B cell (primary cell): ENCODE results near the gene TTC28. TPM values are rescaled to one million over a fixed set of nuclear protein-coding genes. Genes with fewer than 3 reads are reported as not detected.
"Not testable (repeated sequence)": the region's sequence is repeated elsewhere in the genome, so short reads cannot be mapped to it uniquely, and the experiment has no call there.

ENCODE experiments used
- ATAC-seq: fragments of 200-7000 bp; cut with Tn5 transposase; one replicate; pipeline ENCODE4 v1.10.0; 2021; ENCODE audit warnings: low read depth, mild to moderate bottlenecking, moderate number of reproducible peaks, moderate library complexity
- CTCF ChIA-PET: fragments of 350-600 bp; sonication (Branson Sonifier 250); formaldehyde crosslinking; loops from one replicate; lab custom pipeline; 2021; ENCODE audit warnings: antibody characterized with exemption, inconsistent platforms; lab: Charles Lee
- POLR2A ChIA-PET: fragments of 350-600 bp; sonication (Branson Sonifier 250); formaldehyde crosslinking; loops from one replicate; lab custom pipeline; 2021; ENCODE audit warnings: antibody characterized with exemption; lab: Charles Lee
- DNase-seq: peaks from one replicate; pipeline ENCODE4 v3.0.0; 2013
- H2AFZ ChIP-seq: 2 replicates; pipeline ENCODE4 v1.6.1; 2012; ENCODE audit warnings: mild to moderate bottlenecking, low read depth, low read length; ENCODE audit not compliant: insufficient read depth, poor library complexity, severe bottlenecking
- H3K27ac ChIP-seq, 2 donors: 1 replicate in 1 of 2; 2 replicates in 1 of 2; pipeline ENCODE4 v1.5.1; 2012 to 2013; ENCODE audit warnings: low read length in 2 of 2, mild to moderate bottlenecking in 2 of 2, moderate library complexity in 1 of 2
- H3K27me3 ChIP-seq, 4 experiments: fragments of 200-600 bp in 1 of 4; sonication (generic) in 1 of 4; replicated peaks in 1 of 4; 1 replicate in 2 of 4; 2 replicates in 2 of 4; pipeline versions ENCODE4 v1.6.1 to v1.7.0; 2013 to 2016; ENCODE audit warnings: low read length in 3 of 4, mild to moderate bottlenecking in 2 of 4, mixed read lengths in 1 of 4, moderate library complexity in 1 of 4; ENCODE audit not compliant: insufficient read depth in 4 of 4, control insufficient read depth in 3 of 4; ENCODE audit errors: control extremely low read depth in 1 of 4
- H3K36me3 ChIP-seq, 2 experiments: replicated peaks in 1 of 2; 1 replicate in 1 of 2; 2 replicates in 1 of 2; pipeline versions ENCODE4 v1.6.1 to v1.7.1; 2013; ENCODE audit warnings: low read length in 1 of 2; ENCODE audit not compliant: insufficient read depth in 2 of 2, control insufficient read depth in 1 of 2; ENCODE audit errors: control extremely low read depth in 1 of 2, extremely low read depth in 1 of 2
- H3K4me1 ChIP-seq, 2 donors: fragments of 200-600 bp in 1 of 2; sonication (generic) in 1 of 2; 1 replicate in 1 of 2; 2 replicates in 1 of 2; pipeline versions ENCODE4 v1.5.1 to v1.6.1; 2013 to 2017; ENCODE audit warnings: low read length in 2 of 2; ENCODE audit not compliant: control insufficient read depth in 2 of 2, insufficient read depth in 2 of 2
- H3K4me2 ChIP-seq: replicated peaks from 2 replicates; pipeline ENCODE3; 2012; ENCODE audit warnings: mild to moderate bottlenecking, low read depth, low read length; ENCODE audit not compliant: poor library complexity, severe bottlenecking
- H3K4me3 ChIP-seq, 5 experiments: fragments of 200-600 bp in 1 of 5; sonication (generic) in 1 of 5; 1 replicate in 3 of 5; 2 replicates in 2 of 5; pipeline versions ENCODE4 v1.5.1 to v1.7.0; 2011 to 2016; ENCODE audit warnings: low read length in 4 of 5, mild to moderate bottlenecking in 4 of 5, low read depth in 2 of 5, control low read depth in 1 of 5, moderate library complexity in 1 of 5; ENCODE audit not compliant: insufficient read depth in 1 of 5; ENCODE audit errors: control extremely low read depth in 1 of 5, extremely low read depth in 1 of 5
- H3K79me2 ChIP-seq: fragments of 200-600 bp; sonication (generic); one replicate; pipeline ENCODE4 v1.6.0; 2016; ENCODE audit warnings: low read length; ENCODE audit not compliant: control insufficient read depth, insufficient read depth
- H3K9ac ChIP-seq: fragments of 200-600 bp; sonication (generic); 2 replicates; pipeline ENCODE4 v1.6.1; 2017; ENCODE audit warnings: mild to moderate bottlenecking, low read length, moderate library complexity
- H3K9me3 ChIP-seq, 3 donors: one replicate each; pipeline versions ENCODE4 v1.6.1 to v1.7.1; 2013; ENCODE audit warnings: low read length in 2 of 3; ENCODE audit not compliant: control insufficient read depth in 2 of 3, insufficient read depth in 1 of 3; ENCODE audit errors: control extremely low read depth in 1 of 3
- H4K20me1 ChIP-seq: 2 replicates; pipeline ENCODE4 v1.6.0; 2012; ENCODE audit warnings: mild to moderate bottlenecking, low read length; ENCODE audit not compliant: insufficient read depth, control insufficient read depth, poor library complexity, severe bottlenecking
- H3K27ac Mint-ChIP-seq: one replicate; pipeline ENCODE4 v1.8.0; 2021; ENCODE audit warnings: mixed read lengths
- H3K27me3 Mint-ChIP-seq: one replicate; pipeline ENCODE4 v1.8.0; 2021; ENCODE audit warnings: mixed read lengths
- H3K4me1 Mint-ChIP-seq: one replicate; pipeline ENCODE4 v1.8.0; 2021; ENCODE audit warnings: mixed read lengths
- H3K4me3 Mint-ChIP-seq: one replicate; pipeline ENCODE4 v1.8.0; 2021; ENCODE audit warnings: mixed read lengths
- H3K9me3 Mint-ChIP-seq: one replicate; pipeline ENCODE4 v1.8.0; 2022; ENCODE audit warnings: mixed read lengths; ENCODE audit not compliant: insufficient read depth
- EZH2 ChIP-seq: IDR thresholded peaks from 2 replicates; pipeline ENCODE4 v1.6.1; 2012; ENCODE audit warnings: borderline replicate concordance, low read depth, mild to moderate bottlenecking, moderate library complexity, low read length; ENCODE audit not compliant: insufficient read depth, poor library complexity, severe bottlenecking
- WGBS: methylation state at CpG from one replicate; pipeline ENCODE4 v1.1.5; 2013; ENCODE audit warnings: missing lambda C conversion rate; ENCODE audit not compliant: insufficient coverage; 5-methylcytosine and 5-hydroxymethylcytosine counted together
- intact Hi-C: fragments of 100-400 bp; cut with micrococcal nuclease; formaldehyde crosslinking; loops from one replicate; pipeline ENCODE4 v1.10.0; 2022
- polyA plus RNA-seq: library from polyadenylated mRNA; depleted of rRNA; stranded (reverse); fragments of >200 nt; gene quantifications from 2 replicates; pipeline ENCODE4 v1.2.3, GENCODE V29; 2012
- total RNA-seq, 2 donors: library from RNA; stranded (reverse); fragments of 120-200 nt in 1 of 2; gene quantifications; 1 replicate in 1 of 2; 2 replicates in 1 of 2; pipeline versions ENCODE4 v1.2.3 to v1.2.4, GENCODE V29; 2013 to 2022
- TF ChIP-seq, protein P1 (sequence below): fragments of 200-600 bp; IDR thresholded peaks from one replicate; pipeline ENCODE4 v1.8.0; 2022; ENCODE audit warnings: antibody characterized with exemption, mild to moderate bottlenecking

TTC28 gene
- total and polyA plus RNA-seq, 2 donors (not counting 1 experiment from before 2014, with no cell fraction given), result 4.5 to 7.3 TPM

DNA sequence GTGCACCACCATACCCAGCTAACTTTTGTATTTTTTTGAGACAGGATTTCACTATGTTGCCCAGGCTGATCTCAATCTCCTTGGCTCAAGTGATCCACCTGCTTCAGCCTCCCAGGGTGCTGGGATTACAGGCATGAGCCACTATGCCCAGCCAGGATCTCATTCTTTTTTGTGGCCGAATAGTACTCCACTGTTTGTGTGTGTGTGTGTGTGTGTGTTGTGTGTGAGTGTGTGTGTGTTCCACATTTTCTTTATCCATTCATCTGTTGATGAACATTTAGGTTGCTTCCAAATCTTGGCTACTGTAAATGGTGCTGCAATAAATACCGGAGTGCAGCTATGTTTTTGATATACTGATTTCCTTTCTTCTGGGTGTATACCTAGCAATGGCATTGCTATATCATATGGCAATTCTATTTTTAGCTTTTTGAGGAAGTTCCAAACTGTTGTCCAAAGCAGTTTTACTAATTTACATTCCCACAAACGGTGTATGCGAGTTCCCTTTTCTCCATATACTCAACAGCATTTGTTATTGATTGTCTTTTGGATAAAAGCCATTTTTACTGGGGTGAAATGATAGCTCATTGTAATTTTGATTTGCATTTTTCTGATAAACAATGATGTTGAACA lies 105.4 kb downstream of the TTC28 start:
- no peak overlapping the region for H3K4me3 ChIP-seq
- POLR2A ChIA-PET, result no interaction called here
- intact Hi-C loops, result no loop called here
- H3K79me2 ChIP-seq, result no peaks in the 10 kb centered on the region
- H3K4me2 ChIP-seq, result no peak overlapping the region
- H3K9me3 Mint-ChIP-seq, result no peaks in the 10 kb centered on the region
- no peak overlapping the region for H3K4me3 Mint-ChIP-seq
- no peaks in the 10 kb centered on the region for H3K36me3 ChIP-seq
- DNase-seq (no peak), ATAC-seq (no peak)
- H3K9me3 ChIP-seq, result no peaks in the 10 kb centered on the region
- peaks cover 22% of the 10 kb centered on the region for H3K27me3 Mint-ChIP-seq
- WGBS, result no CpG with 5 or more reads among the region's 4 CpGs
- no peaks in the 10 kb centered on the region for H3K4me1 Mint-ChIP-seq
- CTCF ChIA-PET, result interaction anchor here (0.7 kb wide), 1 partner anchor 255 kb away, joined by 3 read pairs; no protein-coding TSS in a partner anchor
- H3K4me1 ChIP-seq, result no peaks in the 10 kb centered on the region
- H3K27ac ChIP-seq, result no peak overlapping the region
- peaks cover 0 to 5% (median 2%) of the 10 kb centered on the region in 4 experiments for H3K27me3 ChIP-seq
- TF ChIP-seq, protein P1, sequence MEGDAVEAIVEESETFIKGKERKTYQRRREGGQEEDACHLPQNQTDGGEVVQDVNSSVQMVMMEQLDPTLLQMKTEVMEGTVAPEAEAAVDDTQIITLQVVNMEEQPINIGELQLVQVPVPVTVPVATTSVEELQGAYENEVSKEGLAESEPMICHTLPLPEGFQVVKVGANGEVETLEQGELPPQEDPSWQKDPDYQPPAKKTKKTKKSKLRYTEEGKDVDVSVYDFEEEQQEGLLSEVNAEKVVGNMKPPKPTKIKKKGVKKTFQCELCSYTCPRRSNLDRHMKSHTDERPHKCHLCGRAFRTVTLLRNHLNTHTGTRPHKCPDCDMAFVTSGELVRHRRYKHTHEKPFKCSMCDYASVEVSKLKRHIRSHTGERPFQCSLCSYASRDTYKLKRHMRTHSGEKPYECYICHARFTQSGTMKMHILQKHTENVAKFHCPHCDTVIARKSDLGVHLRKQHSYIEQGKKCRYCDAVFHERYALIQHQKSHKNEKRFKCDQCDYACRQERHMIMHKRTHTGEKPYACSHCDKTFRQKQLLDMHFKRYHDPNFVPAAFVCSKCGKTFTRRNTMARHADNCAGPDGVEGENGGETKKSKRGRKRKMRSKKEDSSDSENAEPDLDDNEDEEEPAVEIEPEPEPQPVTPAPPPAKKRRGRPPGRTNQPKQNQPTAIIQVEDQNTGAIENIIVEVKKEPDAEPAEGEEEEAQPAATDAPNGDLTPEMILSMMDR, result no peak
- no peak for TF ChIP-seq EZH2
- no peak overlapping the region for H3K27ac Mint-ChIP-seq
- no peak overlapping the region for H3K9ac ChIP-seq
- H2AFZ ChIP-seq, result no peak overlapping the region
- H4K20me1 ChIP-seq, result no peaks in the 10 kb centered on the region

DNA sequence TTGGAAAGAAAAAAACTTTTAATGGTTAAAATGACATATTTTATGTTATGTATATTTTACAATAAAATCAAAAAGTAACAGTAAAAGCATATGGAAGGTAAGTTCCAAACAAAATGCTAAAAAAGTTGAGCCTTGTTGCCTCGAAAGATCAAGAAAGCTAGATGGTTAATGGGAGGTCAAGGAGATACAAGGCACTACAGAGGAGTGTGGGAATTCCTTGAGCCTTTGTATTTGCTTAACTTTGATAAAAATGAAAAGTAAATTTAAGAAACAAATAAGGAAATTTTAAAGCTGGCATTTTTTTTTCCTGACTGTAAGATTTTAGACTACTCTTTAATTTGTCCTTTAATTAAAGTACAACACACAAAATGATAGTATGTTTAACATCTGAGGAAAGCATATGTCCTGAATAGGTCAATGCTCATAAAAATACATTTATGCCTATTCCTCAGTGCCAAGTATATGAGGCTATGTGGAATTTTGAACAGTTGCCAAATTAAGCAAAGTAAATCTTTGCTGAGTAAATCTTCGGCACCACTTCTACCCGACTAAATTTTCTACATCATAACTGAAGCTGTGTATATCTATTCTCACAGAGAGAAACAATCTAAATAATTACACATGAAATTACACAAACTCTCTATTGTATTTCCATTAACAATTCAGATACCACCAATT lies 108.8 kb downstream of the TTC28 start:
- ATAC-seq (no peak), DNase-seq (no peak)
- no CpG with 5 or more reads among the region's 3 CpGs for WGBS
- Histone ChIP-seq H3K9ac (no peak overlapping the region), H2AFZ (no peak overlapping the region), H3K36me3 (no peaks in the 10 kb centered on the region), H3K79me2 (no peaks in the 10 kb centered on the region), H4K20me1 (no peaks in the 10 kb centered on the region), H3K27me3 (no peaks in the 10 kb centered on the region), H3K4me1 (no peaks in the 10 kb centered on the region), H3K27ac (no peak overlapping the region), H3K9me3 (no peaks in the 10 kb centered on the region), H3K4me2 (no peak overlapping the region), H3K4me3 (no peak overlapping the region)
- peaks cover 2% of the 10 kb centered on the region for H3K9me3 Mint-ChIP-seq
- no peak for TF ChIP-seq EZH2
- TF ChIP-seq, protein P1, result no peak
- CTCF ChIA-PET, result no interaction called here
- intact Hi-C loops, result no loop called here
- POLR2A ChIA-PET, result no interaction called here
- H3K4me1 Mint-ChIP-seq, result no peaks in the 10 kb centered on the region
- no peak overlapping the region for H3K4me3 Mint-ChIP-seq
- peaks cover 13% of the 10 kb centered on the region for H3K27me3 Mint-ChIP-seq
- no peak overlapping the region for H3K27ac Mint-ChIP-seq

DNA sequence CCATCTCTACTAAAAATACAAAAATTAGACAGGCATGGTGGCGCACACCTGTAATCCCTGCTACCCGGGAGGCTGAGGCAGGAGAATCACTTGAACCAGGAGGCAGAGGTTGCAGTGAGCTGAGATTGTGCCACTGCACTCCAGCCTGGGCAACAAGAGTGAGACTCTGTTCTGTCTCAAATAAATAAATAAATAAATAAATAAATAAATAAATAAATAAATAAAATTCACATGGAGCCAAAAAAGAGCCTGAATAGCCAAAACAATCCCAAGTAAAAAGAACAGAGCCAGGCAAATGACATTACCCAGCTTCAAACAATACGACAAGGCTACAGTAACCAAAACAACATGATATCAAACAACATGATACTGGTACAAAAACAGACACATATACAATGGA lies 110.7 kb downstream of the TTC28 start:
- H3K9ac ChIP-seq, H3K27me3 Mint-ChIP-seq, H3K9me3 ChIP-seq, H2AFZ ChIP-seq, H3K4me1 Mint-ChIP-seq, H3K9me3 Mint-ChIP-seq, H3K4me2 ChIP-seq, CTCF ChIA-PET, H3K79me2 ChIP-seq, ATAC-seq, intact Hi-C loops, H3K4me3 ChIP-seq, POLR2A ChIA-PET, H3K27me3 ChIP-seq, DNase-seq, H3K4me3 Mint-ChIP-seq, H3K27ac ChIP-seq, H3K36me3 ChIP-seq, H3K4me1 ChIP-seq, H4K20me1 ChIP-seq, H3K27ac Mint-ChIP-seq: not testable (repeated sequence)
- no CpG with 5 or more reads among the region's 3 CpGs for WGBS
